AG09309 (cell line): ENCODE results near the gene MAP3K2.

Experiments
- DNase-seq: peaks from one replicate; pipeline ENCODE4 v3.0.0-alpha.2; 2010; ENCODE audit warnings: low read depth
- H3K4me3 ChIP-seq: 2 replicates; pipeline ENCODE4 v1.5.1; 2011; ENCODE audit warnings: mild to moderate bottlenecking, low read depth, low read length, moderate library complexity; ENCODE audit not compliant: control insufficient read depth
- TF ChIP-seq, protein P1 (sequence below): IDR thresholded peaks from 2 replicates; pipeline ENCODE4 v1.5.1; 2011; ENCODE audit warnings: mild to moderate bottlenecking, low read depth, low read length, inconsistent platforms; ENCODE audit not compliant: insufficient read depth, control insufficient read depth; ENCODE audit errors: missing control alignments

The MAP3K2 gene

DNA sequence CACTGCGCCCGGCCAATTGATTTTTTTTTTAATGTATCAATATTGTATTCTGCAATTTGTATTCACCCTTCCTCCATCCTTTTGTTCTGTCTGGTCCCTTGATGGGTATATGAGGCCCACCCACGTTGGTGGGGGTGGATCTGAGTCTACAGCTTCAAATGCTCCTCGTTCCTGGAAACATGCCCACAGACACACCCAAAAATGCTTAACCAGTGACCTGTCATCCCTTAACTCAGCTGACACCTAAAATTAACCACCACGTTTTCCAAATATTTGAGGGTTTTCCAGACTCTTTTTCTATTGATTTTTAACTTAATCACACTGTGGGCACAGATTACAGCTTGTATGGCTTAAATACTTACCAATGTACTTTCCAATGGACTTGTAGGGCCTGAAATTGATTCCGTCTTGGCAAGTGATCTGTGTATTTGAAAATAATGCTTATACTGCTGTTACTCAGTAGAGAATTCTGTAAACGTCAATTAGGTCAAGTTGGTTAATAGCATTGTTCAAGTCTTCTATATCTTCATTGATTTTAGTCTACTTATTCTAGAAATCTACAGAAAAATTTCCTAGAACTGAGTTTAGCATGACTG lies 133.3 kb downstream of the MAP3K2 start:
- no peak for DNase-seq
- no peak overlapping the region for H3K4me3 ChIP-seq
- TF ChIP-seq, protein P1, sequence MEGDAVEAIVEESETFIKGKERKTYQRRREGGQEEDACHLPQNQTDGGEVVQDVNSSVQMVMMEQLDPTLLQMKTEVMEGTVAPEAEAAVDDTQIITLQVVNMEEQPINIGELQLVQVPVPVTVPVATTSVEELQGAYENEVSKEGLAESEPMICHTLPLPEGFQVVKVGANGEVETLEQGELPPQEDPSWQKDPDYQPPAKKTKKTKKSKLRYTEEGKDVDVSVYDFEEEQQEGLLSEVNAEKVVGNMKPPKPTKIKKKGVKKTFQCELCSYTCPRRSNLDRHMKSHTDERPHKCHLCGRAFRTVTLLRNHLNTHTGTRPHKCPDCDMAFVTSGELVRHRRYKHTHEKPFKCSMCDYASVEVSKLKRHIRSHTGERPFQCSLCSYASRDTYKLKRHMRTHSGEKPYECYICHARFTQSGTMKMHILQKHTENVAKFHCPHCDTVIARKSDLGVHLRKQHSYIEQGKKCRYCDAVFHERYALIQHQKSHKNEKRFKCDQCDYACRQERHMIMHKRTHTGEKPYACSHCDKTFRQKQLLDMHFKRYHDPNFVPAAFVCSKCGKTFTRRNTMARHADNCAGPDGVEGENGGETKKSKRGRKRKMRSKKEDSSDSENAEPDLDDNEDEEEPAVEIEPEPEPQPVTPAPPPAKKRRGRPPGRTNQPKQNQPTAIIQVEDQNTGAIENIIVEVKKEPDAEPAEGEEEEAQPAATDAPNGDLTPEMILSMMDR: no peak
